Natural killer cell treated with Interleukin-12 subunit alpha and Interleukin-12 subunit beta and Interleukin-15 and Interleukin-18, amount 100 ng/mL, for 72 hours (primary cell): ENCODE data around the gene MAP1LC3B2. TPM values are rescaled to one million over a fixed set of nuclear protein-coding genes. Genes with fewer than 3 reads are reported as not detected.

Experiments
- ATAC-seq, 2 donors: fragments of 150-1000 bp; cut with Tn5 transposase in 1 of 2; sonication (Bioruptor Pico), chemical (Tn5 transposase) in 1 of 2; 2 replicates each; pipeline ENCODE4 v1.10.0; 2021
- DNase-seq: peaks from one replicate; pipeline ENCODE4 v3.0.0; 2022; ENCODE audit warnings: low spot score
- H3K27ac Mint-ChIP-seq, 2 donors: 1 replicate in 1 of 2; 2 replicates in 1 of 2; pipeline ENCODE4 v1.8.0; 2022; ENCODE audit warnings: mixed read lengths in 2 of 2, mild to moderate bottlenecking in 1 of 2, moderate library complexity in 1 of 2
- H3K27me3 Mint-ChIP-seq, 2 donors: 1 replicate in 1 of 2; 2 replicates in 1 of 2; pipeline ENCODE4 v1.8.0; 2022; ENCODE audit warnings: mixed read lengths in 2 of 2
- H3K36me3 Mint-ChIP-seq: one replicate; pipeline ENCODE4 v1.8.0; 2022; ENCODE audit warnings: mixed read lengths
- H3K4me1 Mint-ChIP-seq, 2 donors: 1 replicate in 1 of 2; 2 replicates in 1 of 2; pipeline ENCODE4 v1.8.0; 2022; ENCODE audit warnings: low read depth in 2 of 2, mixed read lengths in 2 of 2, mild to moderate bottlenecking in 1 of 2
- H3K4me3 Mint-ChIP-seq: one replicate; pipeline ENCODE4 v1.8.0; 2022; ENCODE audit warnings: mixed read lengths
- H3K9me3 Mint-ChIP-seq: 2 replicates; pipeline ENCODE4 v1.8.0; 2022; ENCODE audit warnings: mixed read lengths
- total RNA-seq, 2 donors: library from RNA; stranded (reverse); gene quantifications; one replicate each; pipeline ENCODE4 v1.2.3, GENCODE V29; 2022

Gene MAP1LC3B2
- total RNA-seq, 2 donors from 2014 or later: 1.2 to 2.8 TPM

DNA sequence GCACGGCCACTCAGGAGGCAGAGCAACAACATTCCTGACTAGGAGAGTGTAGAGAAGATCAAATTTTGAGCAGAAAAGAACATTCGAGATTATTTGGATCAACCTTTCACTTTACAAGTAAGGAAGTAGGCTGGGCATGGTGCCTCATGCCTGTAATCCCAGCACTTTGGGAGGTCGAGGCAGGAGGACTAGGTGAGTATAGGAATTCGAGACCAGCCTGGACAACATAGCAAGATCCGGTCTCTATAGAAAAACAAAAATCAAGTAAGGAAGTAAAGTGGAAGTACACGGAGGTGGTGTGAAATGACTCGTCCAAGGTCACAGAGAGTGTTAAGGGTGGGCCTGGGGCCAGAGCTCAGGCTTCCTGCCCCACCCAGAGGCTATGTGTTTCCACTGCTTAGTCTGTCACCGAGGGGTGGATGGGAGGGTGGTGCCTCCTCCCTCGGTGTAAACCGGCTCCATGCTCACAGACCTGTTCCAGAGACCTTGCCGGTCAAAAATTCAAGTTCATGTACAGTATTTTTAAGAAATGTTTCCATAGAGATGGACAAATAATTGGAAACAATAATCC, 51.9 kb downstream of the MAP1LC3B2 start:
- Mint-ChIP-seq H3K4me3 (no peak overlapping the region), H3K9me3 (no peaks in the 10 kb centered on the region), H3K27ac (no peak overlapping the region), H3K4me1 (peaks cover 4 to 7% of the 10 kb centered on the region in 2 donors), H3K36me3 (no peaks in the 10 kb centered on the region), H3K27me3 (peaks cover 6 to 8% of the 10 kb centered on the region in 2 donors)
- DNase-seq (no peak), ATAC-seq (peak in 1 of 2 donors; percentile 54)

DNA sequence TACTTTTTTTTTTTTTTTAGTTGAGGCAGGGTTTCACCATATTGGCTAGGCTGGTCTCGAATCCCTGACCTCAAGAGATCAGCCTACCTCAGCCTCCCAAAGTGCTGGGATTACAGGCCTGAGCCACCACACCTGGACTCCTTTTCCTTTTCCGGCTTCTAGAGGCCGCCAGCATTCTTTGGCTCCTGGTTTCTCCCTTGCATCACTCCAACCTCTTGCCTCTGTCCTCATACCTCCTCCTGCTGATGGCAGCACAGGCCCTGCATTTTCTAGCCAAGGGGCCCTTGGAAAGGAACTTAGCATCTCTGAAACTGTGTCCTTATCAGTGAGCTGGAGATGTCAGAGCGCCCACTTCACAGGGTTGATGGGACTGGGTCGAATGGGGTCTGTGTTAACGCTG, 53.3 kb downstream of the MAP1LC3B2 start:
- H3K4me1 Mint-ChIP-seq: peaks cover 4 to 7% of the 10 kb centered on the region in 2 donors
- H3K9me3 Mint-ChIP-seq: no peaks in the 10 kb centered on the region
- no peak overlapping the region for H3K27ac Mint-ChIP-seq
- peaks cover 0 to 5% of the 10 kb centered on the region in 2 donors for H3K27me3 Mint-ChIP-seq
- ATAC-seq: no peak
- DNase-seq: no peak
- H3K4me3 Mint-ChIP-seq: no peak overlapping the region
- no peaks in the 10 kb centered on the region for H3K36me3 Mint-ChIP-seq

DNA sequence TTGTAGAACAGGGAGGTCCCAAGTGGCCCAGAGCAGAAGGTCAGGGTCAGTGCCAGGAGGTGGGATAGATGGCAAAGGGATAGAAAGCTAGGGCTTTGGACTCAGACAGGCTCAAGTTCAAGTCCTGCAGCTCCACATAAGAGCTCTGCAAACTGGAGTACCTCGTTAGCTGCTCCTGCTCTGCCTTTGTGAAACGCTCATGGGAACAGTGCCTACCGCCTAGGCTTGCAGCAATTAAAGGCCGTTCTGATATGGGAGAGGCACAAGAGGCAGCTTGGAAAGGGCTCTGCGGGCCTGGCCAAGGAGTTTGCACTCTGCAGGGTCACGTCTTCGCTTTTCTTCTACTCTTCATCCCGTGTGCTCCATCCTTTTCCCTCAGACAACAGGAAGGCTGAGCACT, 54.1 kb downstream of the MAP1LC3B2 start:
- Mint-ChIP-seq H3K9me3 (no peaks in the 10 kb centered on the region), H3K36me3 (no peaks in the 10 kb centered on the region), H3K27me3 (peaks cover 0 to 2% of the 10 kb centered on the region in 2 donors), H3K4me3 (no peak overlapping the region), H3K27ac (no peak overlapping the region), H3K4me1 (peaks cover 4 to 7% of the 10 kb centered on the region in 2 donors)
- DNase-seq (no peak), ATAC-seq (no peak)

DNA sequence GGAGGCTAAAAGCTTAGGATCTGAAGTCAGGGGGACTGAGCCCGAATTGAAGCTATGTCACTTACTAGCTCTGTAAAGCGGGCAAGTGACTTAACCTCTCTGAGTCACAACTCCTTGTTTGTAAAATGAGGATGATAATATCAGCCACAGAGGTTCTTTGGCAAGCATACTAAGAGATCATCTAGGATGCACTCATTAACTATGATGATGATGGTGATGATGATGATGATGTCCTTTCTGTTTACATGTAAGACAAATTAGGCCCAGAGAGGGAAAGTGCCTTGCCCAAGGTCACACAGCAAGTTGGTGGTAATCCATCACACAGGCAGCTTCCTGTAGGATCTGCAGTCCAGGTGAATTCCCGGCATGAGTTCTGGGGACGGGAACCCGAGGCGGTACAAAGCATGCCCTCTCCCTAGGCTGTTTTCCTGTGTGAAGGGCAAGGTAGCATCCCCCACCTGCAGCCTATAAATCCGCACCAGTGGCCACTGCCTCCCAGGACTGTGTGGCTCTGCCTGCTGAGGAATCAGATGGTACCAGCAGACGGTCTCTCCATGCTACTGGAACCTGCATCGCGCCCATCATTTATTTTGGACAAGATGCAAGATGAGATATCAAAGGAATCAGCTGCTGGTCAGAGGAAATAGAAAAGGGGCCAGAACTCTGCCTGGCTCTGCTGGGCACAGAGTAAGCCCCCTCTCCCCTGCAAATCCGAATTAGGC, 55.2 kb downstream of the MAP1LC3B2 start:
- peaks cover 4 to 7% of the 10 kb centered on the region in 2 donors for H3K4me1 Mint-ChIP-seq
- ATAC-seq (no peak), DNase-seq (no peak)
- H3K9me3 Mint-ChIP-seq: no peaks in the 10 kb centered on the region
- no peak overlapping the region for H3K4me3 Mint-ChIP-seq
- H3K27ac Mint-ChIP-seq: no peak overlapping the region
- peaks cover 0 to 2% of the 10 kb centered on the region in 2 donors for H3K27me3 Mint-ChIP-seq
- H3K36me3 Mint-ChIP-seq: no peaks in the 10 kb centered on the region

DNA sequence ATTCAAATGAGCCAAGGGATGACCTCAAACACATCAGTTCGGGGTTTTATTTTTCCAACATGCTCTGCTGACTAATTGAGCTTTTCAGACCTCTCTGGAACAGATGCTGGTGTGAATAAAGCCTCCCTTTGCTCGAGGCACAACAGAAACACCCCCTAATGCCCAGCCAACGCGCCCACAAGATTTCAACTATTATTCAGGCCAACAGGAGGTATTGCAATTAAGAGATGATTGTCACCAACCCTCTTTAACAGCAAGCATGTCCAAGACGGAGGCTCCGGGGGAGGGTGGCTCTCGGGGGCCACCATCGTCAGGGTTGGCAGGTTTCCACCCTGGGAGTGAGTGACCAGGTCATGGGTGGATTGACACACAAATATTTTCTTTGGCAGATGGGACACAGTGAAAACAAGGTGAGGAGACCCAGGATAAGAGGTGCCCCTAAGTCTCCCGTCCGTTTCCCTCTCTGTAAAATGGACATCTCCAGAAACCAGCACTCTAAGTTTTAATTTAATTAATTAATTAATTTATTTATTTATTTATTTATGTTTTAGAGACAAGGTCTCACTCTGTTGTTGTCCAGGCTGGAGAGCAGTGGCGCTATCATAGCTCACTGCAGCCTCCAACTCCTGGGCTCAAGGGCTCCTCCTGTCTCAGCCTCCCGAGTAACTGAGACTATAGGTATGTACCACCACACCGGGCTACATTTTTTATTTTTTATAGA, 56.1 kb downstream of the MAP1LC3B2 start:
- no peak overlapping the region for H3K27ac Mint-ChIP-seq
- no peaks in the 10 kb centered on the region for H3K9me3 Mint-ChIP-seq
- H3K36me3 Mint-ChIP-seq: no peaks in the 10 kb centered on the region
- H3K4me3 Mint-ChIP-seq: no peak overlapping the region
- peaks cover 6 to 7% of the 10 kb centered on the region in 2 donors for H3K4me1 Mint-ChIP-seq
- DNase-seq (no peak), ATAC-seq (no peak)
- peaks cover 1 to 7% of the 10 kb centered on the region in 2 donors for H3K27me3 Mint-ChIP-seq

DNA sequence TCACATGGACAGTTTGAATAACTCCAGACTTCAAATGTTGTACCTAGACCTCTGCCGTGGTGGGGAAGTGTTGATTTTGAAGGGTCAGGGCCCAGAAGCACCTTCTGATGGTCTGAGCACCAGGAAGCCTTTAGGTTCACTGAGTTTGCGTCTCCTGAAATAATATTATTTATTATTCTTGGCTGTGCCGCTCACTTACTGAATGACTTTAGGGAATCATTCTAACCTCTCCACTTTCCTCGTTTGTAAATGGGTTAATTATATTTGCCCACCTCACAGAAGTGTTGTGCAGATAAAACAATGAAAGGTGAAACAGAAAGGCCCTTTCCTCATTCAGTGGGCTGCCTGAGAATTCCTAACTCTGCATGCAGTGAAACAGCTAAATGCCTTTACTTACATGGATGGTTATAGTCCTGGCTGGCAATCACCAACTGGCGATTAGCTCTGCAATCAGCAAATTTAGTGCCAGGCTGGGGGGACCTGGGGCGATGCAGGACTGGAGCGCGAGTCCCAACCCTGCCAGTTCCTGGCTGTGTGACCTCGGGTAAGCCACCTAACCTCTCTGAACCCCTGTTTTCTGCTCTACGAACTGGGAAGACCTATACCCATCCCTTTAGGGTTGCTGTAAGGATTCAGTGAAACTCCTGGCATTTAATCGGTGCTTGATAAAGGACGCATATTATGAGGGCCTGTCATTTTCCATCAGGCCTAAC, 57.5 kb downstream of the MAP1LC3B2 start:
- Mint-ChIP-seq H3K36me3 (no peaks in the 10 kb centered on the region), H3K27ac (no peak overlapping the region), H3K9me3 (no peaks in the 10 kb centered on the region), H3K27me3 (peaks cover 6 to 9% of the 10 kb centered on the region in 2 donors), H3K4me3 (no peak overlapping the region), H3K4me1 (peaks cover 0 to 2% of the 10 kb centered on the region in 2 donors)
- no peak for ATAC-seq
- DNase-seq: no peak

DNA sequence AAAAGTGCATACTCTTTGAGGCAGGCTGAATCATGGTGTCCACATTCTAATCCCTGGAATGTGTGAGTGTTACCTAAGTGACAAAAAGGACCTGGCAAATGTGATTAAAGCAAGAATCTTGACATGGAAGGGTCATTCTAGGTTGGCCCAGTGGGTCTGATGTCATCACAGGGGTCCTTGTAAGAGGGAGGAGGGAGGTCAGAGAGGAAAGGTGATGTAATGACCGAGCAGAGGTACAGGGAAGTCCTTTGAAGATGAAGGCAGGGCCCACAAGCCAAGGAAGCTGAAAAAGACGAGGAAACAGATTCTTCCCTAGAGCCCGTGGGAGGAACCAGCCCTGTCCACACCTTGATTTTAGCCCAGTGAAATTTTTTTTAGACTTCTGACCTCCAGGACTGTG, 60.1 kb downstream of the MAP1LC3B2 start:
- H3K27me3 Mint-ChIP-seq: peaks cover 17 to 18% of the 10 kb centered on the region in 2 donors

DNA sequence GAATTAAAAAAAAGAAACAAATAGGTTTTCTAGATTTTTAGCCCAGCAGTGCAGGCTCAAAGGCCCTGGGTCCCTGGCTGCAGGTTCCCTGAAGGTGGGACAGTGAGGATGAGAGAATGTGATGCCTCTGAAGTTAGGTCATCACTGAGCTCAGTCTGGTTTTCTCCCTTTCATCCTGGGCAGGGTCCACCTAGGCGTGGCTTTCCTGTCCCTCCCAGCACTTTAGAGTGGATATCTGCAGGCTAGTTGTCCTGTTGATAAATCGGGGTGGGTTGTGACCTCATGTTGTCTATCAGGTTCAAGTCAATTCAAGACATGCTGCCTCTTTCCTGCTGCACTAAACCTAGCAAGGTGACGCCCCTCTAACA, 60.9 kb downstream of the MAP1LC3B2 start:
- Mint-ChIP-seq H3K4me1 (peaks cover 0 to 2% of the 10 kb centered on the region in 2 donors), H3K9me3 (no peaks in the 10 kb centered on the region), H3K27ac (no peak overlapping the region), H3K27me3 (peaks cover 18 to 19% of the 10 kb centered on the region in 2 donors), H3K4me3 (no peak overlapping the region), H3K36me3 (no peaks in the 10 kb centered on the region)
- DNase-seq (no peak), ATAC-seq (no peak)

More for the DNA sequence above, 60.1 kb downstream of the MAP1LC3B2 start:
- H3K36me3 Mint-ChIP-seq: no peaks in the 10 kb centered on the region
- DNase-seq: no peak
- no peak overlapping the region for H3K27ac Mint-ChIP-seq
- H3K4me3 Mint-ChIP-seq: no peak overlapping the region
- peaks cover 0 to 2% of the 10 kb centered on the region in 2 donors for H3K4me1 Mint-ChIP-seq
- ATAC-seq: no peak
- no peaks in the 10 kb centered on the region for H3K9me3 Mint-ChIP-seq

DNA sequence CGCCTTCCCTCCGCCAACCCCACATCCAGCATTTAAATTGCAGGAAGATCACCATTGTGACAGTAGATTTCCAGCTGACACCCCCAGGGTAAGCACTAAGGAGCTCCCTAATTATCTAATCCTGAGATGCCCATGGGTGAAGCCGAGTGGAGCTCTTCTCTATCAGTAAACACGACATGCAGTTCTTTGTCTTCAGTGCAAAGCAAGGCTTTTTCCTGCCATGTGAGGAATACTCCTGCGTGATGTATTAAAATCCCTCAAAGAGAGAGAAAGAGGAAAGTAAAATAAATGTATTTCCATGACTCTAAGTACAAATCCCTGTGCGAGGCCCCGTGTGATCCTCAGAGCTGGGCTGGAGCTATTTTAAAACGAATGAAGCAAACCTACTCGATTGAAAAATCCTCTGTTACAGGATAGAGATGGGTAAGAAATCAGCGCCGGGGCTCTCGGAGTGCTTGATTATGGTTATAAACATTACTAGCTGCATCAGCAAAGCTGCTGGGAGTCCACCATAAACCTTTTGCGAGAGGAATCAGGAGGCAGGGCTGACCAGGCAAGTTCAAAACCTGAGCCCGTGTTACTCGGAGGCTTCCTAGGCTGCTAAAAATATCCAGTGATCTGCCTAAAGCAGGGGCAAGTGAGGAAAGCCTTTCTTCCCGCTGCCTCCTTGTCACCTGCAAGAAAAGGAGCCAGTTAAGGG, 61.5 kb downstream of the MAP1LC3B2 start:
- Mint-ChIP-seq H3K4me3 (no peak overlapping the region), H3K36me3 (no peaks in the 10 kb centered on the region), H3K9me3 (no peaks in the 10 kb centered on the region), H3K4me1 (peaks cover 0 to 2% of the 10 kb centered on the region in 2 donors), H3K27me3 (peaks cover 18 to 19% of the 10 kb centered on the region in 2 donors), H3K27ac (no peak overlapping the region)
- ATAC-seq (no peak), DNase-seq (no peak)

DNA sequence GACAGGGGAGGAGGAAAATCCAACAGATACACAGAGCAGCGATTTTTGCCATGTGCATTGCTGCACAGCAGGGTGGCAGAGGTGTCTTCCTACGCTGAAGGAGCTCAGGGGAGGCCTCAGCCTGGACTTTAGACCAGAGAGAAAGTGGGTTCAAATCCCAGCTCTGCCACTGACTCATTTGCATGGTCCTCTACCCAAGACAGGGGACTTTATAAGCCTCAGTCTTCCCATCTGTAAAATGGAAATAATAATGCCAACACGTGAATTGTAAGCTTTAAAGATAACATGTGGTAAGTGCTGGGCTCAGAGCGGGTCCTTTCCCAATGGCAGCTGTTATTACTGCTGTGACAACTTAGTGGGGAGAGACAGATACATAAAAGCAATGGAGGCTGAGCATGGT, 62.0 kb downstream of the MAP1LC3B2 start:
- peaks cover 0 to 2% of the 10 kb centered on the region in 2 donors for H3K4me1 Mint-ChIP-seq
- no peaks in the 10 kb centered on the region for H3K9me3 Mint-ChIP-seq
- peaks cover 18 to 19% of the 10 kb centered on the region in 2 donors for H3K27me3 Mint-ChIP-seq
- DNase-seq: no peak
- H3K36me3 Mint-ChIP-seq: no peaks in the 10 kb centered on the region
- ATAC-seq: no peak
- H3K27ac Mint-ChIP-seq: no peak overlapping the region
- no peak overlapping the region for H3K4me3 Mint-ChIP-seq

DNA sequence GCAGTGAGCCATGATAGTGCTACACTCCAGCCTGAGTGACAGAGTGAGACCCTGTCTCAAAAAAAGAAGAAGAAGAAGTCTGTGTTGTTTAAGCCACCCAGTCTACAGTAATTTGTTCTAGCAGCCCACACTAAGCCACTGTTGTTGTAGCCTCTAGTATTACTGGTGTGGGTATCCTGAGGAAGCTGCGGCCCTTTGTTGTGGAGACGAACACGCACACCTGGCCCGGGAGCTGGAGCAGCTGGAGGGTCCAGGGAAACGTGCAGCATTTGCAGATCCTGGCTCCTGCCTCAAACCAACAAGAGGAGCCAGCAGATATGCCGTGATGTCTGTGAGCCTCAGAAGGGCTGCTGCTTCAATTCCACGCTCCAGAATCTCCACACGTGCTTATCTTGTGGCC, 65.3 kb downstream of the MAP1LC3B2 start:
- ATAC-seq (no peak), DNase-seq (no peak)
- Mint-ChIP-seq H3K27ac (no peak overlapping the region), H3K27me3 (peaks cover 23 to 30% of the 10 kb centered on the region in 2 donors), H3K4me1 (peaks cover 0 to 2% of the 10 kb centered on the region in 2 donors), H3K4me3 (no peak overlapping the region), H3K36me3 (no peaks in the 10 kb centered on the region), H3K9me3 (no peaks in the 10 kb centered on the region)

DNA sequence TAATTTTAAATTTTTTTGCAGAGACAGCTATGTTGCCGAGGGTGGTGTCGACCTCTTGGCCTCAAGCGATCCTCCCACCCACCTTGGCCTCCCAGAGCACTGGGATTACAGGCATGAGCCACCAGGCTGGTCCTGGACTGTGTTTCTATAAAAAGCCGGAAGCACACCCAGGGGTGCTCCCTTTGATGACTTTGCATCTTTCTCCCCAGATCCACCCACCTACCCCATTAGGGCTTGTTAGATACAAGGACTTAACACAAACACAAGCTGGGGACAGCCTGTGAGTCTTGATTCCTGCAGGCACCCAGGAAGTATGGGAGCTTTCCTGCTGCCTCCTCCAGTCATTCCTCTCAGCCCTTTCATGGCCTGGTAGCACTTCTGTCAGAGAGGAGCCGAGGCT, 67.0 kb downstream of the MAP1LC3B2 start:
- Mint-ChIP-seq H3K4me3 (no peak overlapping the region), H3K4me1 (no peaks in the 10 kb centered on the region), H3K9me3 (no peaks in the 10 kb centered on the region), H3K27me3 (peaks cover 20 to 32% of the 10 kb centered on the region in 2 donors), H3K27ac (no peak overlapping the region), H3K36me3 (no peaks in the 10 kb centered on the region)
- ATAC-seq: no peak
- no peak for DNase-seq
